ENCODE data around the gene CHRND. TPM values are rescaled to one million over a fixed set of nuclear protein-coding genes. Genes with fewer than 3 reads are reported as not detected.

CHRND gene
- total and polyA plus RNA-seq, 2 donors (not counting 1 experiment from before 2014, with no cell fraction given), result not detected

DNA sequence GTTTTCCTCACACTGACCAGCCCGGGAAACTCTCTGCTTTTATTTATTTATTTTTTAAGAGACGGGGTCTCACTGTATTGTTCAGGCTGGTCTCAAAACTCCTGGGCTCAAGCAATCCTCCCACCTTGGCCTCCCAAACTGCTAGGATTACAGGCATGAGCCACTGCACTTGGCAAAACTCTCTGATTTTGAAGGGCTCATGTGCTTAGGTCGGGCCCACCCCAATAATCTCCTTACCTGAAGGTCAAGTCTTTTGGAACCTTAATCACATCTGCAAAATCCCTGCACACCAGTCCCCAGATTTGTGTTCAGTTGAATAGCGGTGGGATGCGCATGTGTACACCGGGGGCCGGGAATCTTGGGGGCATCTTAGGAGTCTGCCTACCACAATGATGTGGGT lies 30.7 kb upstream of the CHRND start:
- no peak overlapping the region for H3K4me2 ChIP-seq (replicated peaks; ENCODE audit: low read depth, low read length, poor library complexity, severe bottlenecking)
- no peaks in the 10 kb centered on the region for H3K4me1 ChIP-seq (ENCODE audit: control insufficient read depth in 2 of 2, insufficient read depth in 2 of 2, low read length in 2 of 2)
- ATAC-seq (ENCODE audit: low read depth) (no peak), DNase-seq (no peak)
- Mint-ChIP-seq H3K9me3 (ENCODE audit: insufficient read depth) (no peaks in the 10 kb centered on the region), H3K27me3 (peaks cover 25% of the 10 kb centered on the region), H3K4me3 (no peak overlapping the region), H3K27ac (no peak overlapping the region), H3K4me1 (no peaks in the 10 kb centered on the region)
- no peaks in the 10 kb centered on the region for H3K36me3 ChIP-seq (replicated peaks in 1 of 2; ENCODE audit: control extremely low read depth in 1 of 2, control insufficient read depth in 1 of 2, extremely low read depth in 1 of 2, insufficient read depth in 2 of 2, low read length in 1 of 2)
- POLR2A ChIA-PET, result no interaction called here
- TF ChIP-seq, protein P1, sequence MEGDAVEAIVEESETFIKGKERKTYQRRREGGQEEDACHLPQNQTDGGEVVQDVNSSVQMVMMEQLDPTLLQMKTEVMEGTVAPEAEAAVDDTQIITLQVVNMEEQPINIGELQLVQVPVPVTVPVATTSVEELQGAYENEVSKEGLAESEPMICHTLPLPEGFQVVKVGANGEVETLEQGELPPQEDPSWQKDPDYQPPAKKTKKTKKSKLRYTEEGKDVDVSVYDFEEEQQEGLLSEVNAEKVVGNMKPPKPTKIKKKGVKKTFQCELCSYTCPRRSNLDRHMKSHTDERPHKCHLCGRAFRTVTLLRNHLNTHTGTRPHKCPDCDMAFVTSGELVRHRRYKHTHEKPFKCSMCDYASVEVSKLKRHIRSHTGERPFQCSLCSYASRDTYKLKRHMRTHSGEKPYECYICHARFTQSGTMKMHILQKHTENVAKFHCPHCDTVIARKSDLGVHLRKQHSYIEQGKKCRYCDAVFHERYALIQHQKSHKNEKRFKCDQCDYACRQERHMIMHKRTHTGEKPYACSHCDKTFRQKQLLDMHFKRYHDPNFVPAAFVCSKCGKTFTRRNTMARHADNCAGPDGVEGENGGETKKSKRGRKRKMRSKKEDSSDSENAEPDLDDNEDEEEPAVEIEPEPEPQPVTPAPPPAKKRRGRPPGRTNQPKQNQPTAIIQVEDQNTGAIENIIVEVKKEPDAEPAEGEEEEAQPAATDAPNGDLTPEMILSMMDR (IDR thresholded peaks at IDR 0.05), result no peak
- no peak for TF ChIP-seq EZH2 (IDR thresholded peaks at IDR 0.05; ENCODE audit: borderline replicate concordance, insufficient read depth, low read depth, low read length, poor library complexity, severe bottlenecking)
- no peaks in the 10 kb centered on the region for H3K9me3 ChIP-seq (ENCODE audit: control extremely low read depth in 1 of 3, control insufficient read depth in 2 of 3, insufficient read depth in 1 of 3, low read length in 2 of 3)
- no peaks in the 10 kb centered on the region for H3K79me2 ChIP-seq (ENCODE audit: control insufficient read depth, insufficient read depth, low read length)
- H3K9ac ChIP-seq (ENCODE audit: low read length), result no peak overlapping the region
- H2AFZ ChIP-seq (ENCODE audit: insufficient read depth, low read depth, low read length, poor library complexity, severe bottlenecking), result no peak overlapping the region
- no peak overlapping the region for H3K27ac ChIP-seq (ENCODE audit: low read length in 2 of 2)
- no peaks in the 10 kb centered on the region for H4K20me1 ChIP-seq (ENCODE audit: control insufficient read depth, insufficient read depth, low read length, poor library complexity, severe bottlenecking)
- no peak overlapping the region for H3K4me3 ChIP-seq (ENCODE audit: control extremely low read depth in 1 of 5, extremely low read depth in 1 of 5, insufficient read depth in 1 of 5, low read depth in 2 of 5, low read length in 4 of 5)
- WGBS (ENCODE audit: insufficient coverage), result 98% methylated on average over 5 of the region's 7 CpGs
- CTCF ChIA-PET, result no interaction called here
- peaks cover 0 to 2% (median 0%) of the 10 kb centered on the region in 4 experiments for H3K27me3 ChIP-seq (replicated peaks in 1 of 4; ENCODE audit: control extremely low read depth in 1 of 4, control insufficient read depth in 3 of 4, insufficient read depth in 4 of 4, low read length in 3 of 4)
- intact Hi-C loops (cut with micrococcal nuclease), result no loop called here

DNA sequence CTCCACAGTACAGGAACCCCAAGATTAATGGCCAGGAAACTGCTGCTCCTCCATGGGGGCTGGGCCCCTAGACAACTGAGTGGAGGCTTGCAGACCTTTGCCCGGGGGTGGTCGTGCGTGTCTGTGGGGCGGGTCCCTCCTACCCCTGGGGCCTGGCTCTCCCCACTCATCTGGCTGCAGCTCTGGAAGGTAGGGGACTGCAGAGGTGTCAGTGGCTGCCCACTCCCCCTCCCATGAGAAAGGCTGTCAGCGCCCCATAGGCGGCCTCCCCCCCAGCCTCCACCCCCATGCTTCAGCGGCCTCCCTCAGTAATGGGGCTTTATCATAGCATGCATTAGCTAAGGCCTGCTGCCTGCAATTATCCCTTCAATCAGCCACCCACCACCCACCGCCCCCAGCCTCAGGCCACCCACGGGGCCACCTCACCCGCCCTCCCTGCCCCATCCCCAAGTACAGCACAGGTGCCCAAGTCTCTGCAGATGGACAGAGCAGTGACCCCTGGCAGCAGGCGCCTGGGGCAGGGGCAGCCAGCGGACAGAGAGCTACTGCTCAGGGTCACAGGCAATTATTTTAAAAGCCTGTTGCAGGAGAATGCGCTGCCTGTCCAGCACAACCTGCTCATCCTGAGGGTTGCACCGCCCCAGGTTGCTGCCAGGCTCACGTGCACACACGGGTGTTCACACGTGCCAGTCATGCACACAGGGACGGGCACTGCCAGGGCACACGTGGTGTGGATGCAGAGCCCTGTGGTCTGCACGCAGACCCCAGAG lies 29.3 kb upstream of the CHRND start:
- POLR2A ChIA-PET, result no interaction called here
- Histone ChIP-seq H3K27me3 (replicated peaks in 1 of 4; ENCODE audit: control extremely low read depth in 1 of 4, control insufficient read depth in 3 of 4, insufficient read depth in 4 of 4, low read length in 3 of 4) (peaks cover 0 to 14% (median 0%) of the 10 kb centered on the region in 4 experiments), H4K20me1 (ENCODE audit: control insufficient read depth, insufficient read depth, low read length, poor library complexity, severe bottlenecking) (no peaks in the 10 kb centered on the region), H3K9me3 (ENCODE audit: control extremely low read depth in 1 of 3, control insufficient read depth in 2 of 3, insufficient read depth in 1 of 3, low read length in 2 of 3) (no peaks in the 10 kb centered on the region), H3K79me2 (ENCODE audit: control insufficient read depth, insufficient read depth, low read length) (no peaks in the 10 kb centered on the region), H3K27ac (ENCODE audit: low read length in 2 of 2) (no peak overlapping the region), H2AFZ (ENCODE audit: insufficient read depth, low read depth, low read length, poor library complexity, severe bottlenecking) (no peak overlapping the region), H3K4me1 (ENCODE audit: control insufficient read depth in 2 of 2, insufficient read depth in 2 of 2, low read length in 2 of 2) (no peaks in the 10 kb centered on the region), H3K36me3 (replicated peaks in 1 of 2; ENCODE audit: control extremely low read depth in 1 of 2, control insufficient read depth in 1 of 2, extremely low read depth in 1 of 2, insufficient read depth in 2 of 2, low read length in 1 of 2) (no peaks in the 10 kb centered on the region), H3K9ac (ENCODE audit: low read length) (no peak overlapping the region), H3K4me3 (ENCODE audit: control extremely low read depth in 1 of 5, extremely low read depth in 1 of 5, insufficient read depth in 1 of 5, low read depth in 2 of 5, low read length in 4 of 5) (no peak overlapping the region), H3K4me2 (replicated peaks; ENCODE audit: low read depth, low read length, poor library complexity, severe bottlenecking) (no peak overlapping the region)
- Mint-ChIP-seq H3K4me3 (no peak overlapping the region), H3K27ac (no peak overlapping the region), H3K27me3 (peaks cover 23% of the 10 kb centered on the region), H3K9me3 (ENCODE audit: insufficient read depth) (no peaks in the 10 kb centered on the region), H3K4me1 (no peaks in the 10 kb centered on the region)
- CTCF ChIA-PET, result no interaction called here
- intact Hi-C loops (cut with micrococcal nuclease), result no loop called here
- DNase-seq (no peak), ATAC-seq (ENCODE audit: low read depth) (no peak)
- WGBS (ENCODE audit: insufficient coverage), result 80% methylated on average over 17 of the region's 20 CpGs
- TF ChIP-seq EZH2 (IDR thresholded peaks at IDR 0.05; ENCODE audit: borderline replicate concordance, insufficient read depth, low read depth, low read length, poor library complexity, severe bottlenecking), result no peak
- TF ChIP-seq, protein P1 (IDR thresholded peaks at IDR 0.05), result no peak
